H54 (cell line): ENCODE data around the gene MEGF11.

ENCODE experiments used
- DNase-seq: peaks from one replicate; pipeline ENCODE4 v3.0.0; 2011; ENCODE audit warnings: low spot score, mixed read lengths; ENCODE audit not compliant: insufficient read length
- FAIRE-seq: peaks from 3 replicates; lab custom pipeline; 2011; peaks lifted over from hg19 to GRCh38; lab: Jason Lieb, UNC
- POLR2A ChIP-seq: IDR thresholded peaks from 2 replicates; pipeline ENCODE4 v1.6.1; 2011; ENCODE audit warnings: low read depth, mild to moderate bottlenecking, low read length

MEGF11 gene

GRCh38 chr15:66253418-66254088, at the start of gene MEGF11:
TSS of gene MEGF11 (minus strand) at chr15:66253750. CDS start at chr15:66128403, 125,347 bp downstream.
- no peak for FAIRE-seq
- TF ChIP-seq POLR2A, result 0 out of 2 replicates have a peak, but pooled peaks have one; percentile 18
- DNase-seq, result no peak

- no peak for DNase-seq
- no peak for FAIRE-seq
- no peak for TF ChIP-seq POLR2A
These were observed 49.1 kb upstream of the MEGF11 start for GRCh38 chr15:66302489-66303278.

GRCh38 chr15:66298803-66299251, 45.3 kb upstream of the MEGF11 start:
- DNase-seq (no peak), FAIRE-seq (no peak)
- TF ChIP-seq POLR2A, result no peak

- DNase-seq (no peak), FAIRE-seq (no peak)
- no peak for TF ChIP-seq POLR2A
These were observed 42.6 kb upstream of the MEGF11 start for GRCh38 chr15:66296186-66296585.

- FAIRE-seq, result no peak
- no peak for TF ChIP-seq POLR2A
- DNase-seq, result peak; percentile 16
These were observed 41.3 kb upstream of the MEGF11 start for GRCh38 chr15:66294932-66295235.

- DNase-seq (peak; percentile 50), FAIRE-seq (peak; percentile 57)
- no peak for TF ChIP-seq POLR2A
These were observed 40.8 kb upstream of the MEGF11 start for GRCh38 chr15:66294157-66294931.

GRCh38 chr15:66293419-66294156, 40.0 kb upstream of the MEGF11 start, which contains the start of gene DIS3L:
TSS of gene DIS3L (plus strand) at chr15:66293568. CDS start at chr15:66293597, 29 bp downstream.
- no peak for FAIRE-seq
- no peak for DNase-seq
- TF ChIP-seq POLR2A, result peak; percentile 58

- FAIRE-seq, result no peak
- DNase-seq, result no peak
These were observed 39.2 kb upstream of the MEGF11 start for GRCh38 chr15:66292571-66293418.

GRCh38 chr15:66291816-66292570, 38.4 kb upstream of the MEGF11 start:
- FAIRE-seq (no peak), DNase-seq (no peak)
- TF ChIP-seq POLR2A, result no peak

More at GRCh38 chr15:66292571-66293418, 39.2 kb upstream of the MEGF11 start:
- no peak for TF ChIP-seq POLR2A

- TF ChIP-seq POLR2A, result no peak
- no peak for FAIRE-seq
- DNase-seq, result no peak
These were observed 37.0 kb upstream of the MEGF11 start for GRCh38 chr15:66290518-66290917.

- no peak for FAIRE-seq
- DNase-seq, result no peak
- no peak for TF ChIP-seq POLR2A
These were observed 36.5 kb upstream of the MEGF11 start for GRCh38 chr15:66290007-66290406.
